MM.1S (cell line): ENCODE measurements around the gene ERGIC3.

ENCODE experiments used
- DNase-seq: peaks from one replicate; pipeline ENCODE4 v3.0.0-alpha.2; 2015
- H2AFZ ChIP-seq: fragments of 300-600 bp; sonication (generic); 2 replicates; pipeline ENCODE4 v1.6.0; 2016; ENCODE audit warnings: antibody characterized with exemption, low read length
- H3F3A ChIP-seq: fragments of 300-600 bp; sonication (generic); 2 replicates; pipeline ENCODE4 v1.6.1; 2016; ENCODE audit warnings: mild to moderate bottlenecking, antibody characterized with exemption, low read length, moderate library complexity, mixed read lengths; ENCODE audit not compliant: insufficient read depth
- H3K27ac ChIP-seq: fragments of 300-600 bp; sonication (generic); 2 replicates; pipeline ENCODE4 v1.5.1; 2016; ENCODE audit warnings: mild to moderate bottlenecking, low read length
- H3K27me3 ChIP-seq: fragments of 300-600 bp; sonication (generic); replicated peaks from 2 replicates; pipeline ENCODE4 v1.6.0; 2016; ENCODE audit warnings: low read length; ENCODE audit not compliant: insufficient read depth
- H3K36me3 ChIP-seq: fragments of 300-600 bp; sonication (generic); replicated peaks from 2 replicates; pipeline ENCODE4 v1.6.1; 2016; ENCODE audit warnings: mild to moderate bottlenecking, low read length, mixed read lengths; ENCODE audit not compliant: insufficient read depth
- H3K4me1 ChIP-seq: fragments of 300-600 bp; sonication (generic); 2 replicates; pipeline ENCODE4 v1.6.1; 2016; ENCODE audit warnings: low read length, mixed read lengths
- H3K4me2 ChIP-seq: fragments of 300-600 bp; sonication (generic); 2 replicates; pipeline ENCODE4 v1.6.0; 2016; ENCODE audit warnings: low read depth, low read length
- H3K4me3 ChIP-seq: fragments of 300-600 bp; sonication (generic); 2 replicates; pipeline ENCODE4 v1.5.1; 2016; ENCODE audit warnings: low read length, mixed read lengths
- H3K79me2 ChIP-seq: fragments of 300-600 bp; sonication (generic); 2 replicates; pipeline ENCODE4 v1.6.1; 2016; ENCODE audit warnings: mixed run types, low read length, mixed read lengths
- H3K9ac ChIP-seq: fragments of 300-600 bp; sonication (generic); 2 replicates; pipeline ENCODE4 v1.6.1; 2016; ENCODE audit warnings: low read length, mixed read lengths
- H3K9me2 ChIP-seq: fragments of 300-600 bp; sonication (generic); replicated peaks from 2 replicates; pipeline ENCODE4 v1.6.1; 2016; ENCODE audit warnings: mild to moderate bottlenecking, low read length, mixed read lengths; ENCODE audit not compliant: insufficient read depth
- H3K9me3 ChIP-seq: fragments of 300-600 bp; sonication (generic); replicated peaks from 2 replicates; pipeline ENCODE4 v1.6.1; 2016; ENCODE audit warnings: mild to moderate bottlenecking, low read length, mixed read lengths; ENCODE audit not compliant: insufficient read depth
- H4K20me1 ChIP-seq: fragments of 300-600 bp; sonication (generic); 2 replicates; pipeline ENCODE4 v1.6.1; 2016; ENCODE audit warnings: mild to moderate bottlenecking, low read length, moderate library complexity, mixed read lengths; ENCODE audit not compliant: insufficient read depth
- CTCF ChIP-seq: fragments of 300-600 bp; sonication (generic); IDR thresholded peaks from 2 replicates; pipeline ENCODE4 v1.5.1; 2016; ENCODE audit warnings: antibody characterized with exemption, low read length, mixed read lengths
- EZH2 ChIP-seq: fragments of 300-600 bp; sonication (generic); optimal IDR thresholded peaks from 2 replicates; pipeline ENCODE3; 2017; ENCODE audit warnings: low read depth, mild to moderate bottlenecking, antibody characterized with exemption, low read length, mixed read lengths
- EZH2phosphoT487 ChIP-seq: fragments of 300-600 bp; sonication (generic); IDR thresholded peaks from 2 replicates; pipeline ENCODE4 v1.6.1; 2018; ENCODE audit warnings: antibody characterized with exemption, low read length

Gene ERGIC3

GRCh38 chr20:35598899-35599775, 57.3 kb downstream of the ERGIC3 start:
- Histone ChIP-seq H3K27me3 (peaks cover 8% of the 10 kb centered on the region), H3K9me2 (no peaks in the 10 kb centered on the region), H3K4me2 (no peak overlapping the region), H3K27ac (no peak overlapping the region), H3F3A (no peaks in the 10 kb centered on the region), H3K79me2 (no peaks in the 10 kb centered on the region), H3K9me3 (no peaks in the 10 kb centered on the region), H3K4me1 (peaks cover 6% of the 10 kb centered on the region), H2AFZ (no peak overlapping the region), H3K36me3 (no peaks in the 10 kb centered on the region), H3K4me3 (no peak overlapping the region), H4K20me1 (no peaks in the 10 kb centered on the region), H3K9ac (no peak overlapping the region)
- no peak for TF ChIP-seq EZH2phosphoT487
- TF ChIP-seq EZH2, result no peak
- TF ChIP-seq CTCF, result no peak
- DNase-seq, result no peak

- no peak for DNase-seq
- no peak overlapping the region for H2AFZ ChIP-seq
- no peaks in the 10 kb centered on the region for H3K79me2 ChIP-seq
- no peak overlapping the region for H3K9ac ChIP-seq
- H3K27me3 ChIP-seq, result peaks cover 8% of the 10 kb centered on the region
- H3K9me3 ChIP-seq, result no peaks in the 10 kb centered on the region
- H3K4me1 ChIP-seq, result peaks cover 6% of the 10 kb centered on the region
- H3K27ac ChIP-seq, result no peak overlapping the region
- no peak overlapping the region for H3K4me2 ChIP-seq
- H3K9me2 ChIP-seq, result no peaks in the 10 kb centered on the region
- TF ChIP-seq EZH2phosphoT487 (no peak), CTCF (no peak)
- H3K4me3 ChIP-seq, result no peak overlapping the region
- no peaks in the 10 kb centered on the region for H4K20me1 ChIP-seq
- H3K36me3 ChIP-seq, result no peaks in the 10 kb centered on the region
- H3F3A ChIP-seq, result no peaks in the 10 kb centered on the region
Observed at GRCh38 chr20:35599776-35600120, 57.9 kb downstream of the ERGIC3 start.

GRCh38 chr20:35600176-35600992, 58.5 kb downstream of the ERGIC3 start:
- peaks cover 2% of the 10 kb centered on the region; the same call in 1 of the 2 replicates for H3F3A ChIP-seq
- no peak overlapping the region for H3K4me3 ChIP-seq
- no peaks in the 10 kb centered on the region for H3K36me3 ChIP-seq
- no peaks in the 10 kb centered on the region for H3K79me2 ChIP-seq
- no peak overlapping the region for H2AFZ ChIP-seq
- no peak overlapping the region for H3K27ac ChIP-seq
- peaks cover 8% of the 10 kb centered on the region for H3K27me3 ChIP-seq
- H3K9ac ChIP-seq, result no peak overlapping the region
- TF ChIP-seq EZH2phosphoT487, result no peak
- no peak for TF ChIP-seq CTCF
- TF ChIP-seq EZH2, result no peak
- no peak overlapping the region for H3K4me2 ChIP-seq
- H3K9me2 ChIP-seq, result no peaks in the 10 kb centered on the region
- peaks cover 12% of the 10 kb centered on the region for H3K4me1 ChIP-seq
- no peaks in the 10 kb centered on the region for H4K20me1 ChIP-seq
- no peak for DNase-seq
- no peaks in the 10 kb centered on the region for H3K9me3 ChIP-seq
